HEK293 (cell line): ENCODE data around the gene GM2A.

ENCODE experiments used
- BCL11A ChIP-seq: fragments of 450-650 bp; formaldehyde crosslinking; IDR thresholded peaks from 2 replicates; pipeline ENCODE4 v1.5.1; 2016; ENCODE audit warnings: low read depth, missing biosample characterization, missing genetic modification characterization
- CTCF ChIP-seq: fragments of 450-650 bp; formaldehyde crosslinking; IDR thresholded peaks from 2 replicates; pipeline ENCODE4 v1.5.1; 2016; ENCODE audit warnings: missing biosample characterization, missing genetic modification characterization
- GLI4 ChIP-seq: fragments of 450-650 bp; formaldehyde crosslinking; IDR thresholded peaks from 2 replicates; pipeline ENCODE4 v1.5.1; 2016; ENCODE audit warnings: missing biosample characterization, missing genetic modification characterization
- RBAK ChIP-seq: fragments of 450-650 bp; formaldehyde crosslinking; IDR thresholded peaks from 2 replicates; pipeline ENCODE4 v1.5.1; 2016; ENCODE audit warnings: missing biosample characterization, missing genetic modification characterization
- SP2 ChIP-seq: fragments of 450-650 bp; formaldehyde crosslinking; IDR thresholded peaks from 2 replicates; pipeline ENCODE4 v1.5.1; 2016; ENCODE audit warnings: missing biosample characterization, missing genetic modification characterization
- TRIM28 ChIP-seq: IDR thresholded peaks from 2 replicates; pipeline ENCODE4 v1.6.1; 2011; ENCODE audit warnings: low read length, control low read depth, borderline replicate concordance
- YY1 ChIP-seq: fragments of 450-650 bp; formaldehyde crosslinking; IDR thresholded peaks from 2 replicates; pipeline ENCODE4 v1.5.1; 2018; ENCODE audit warnings: missing biosample characterization, missing genetic modification characterization
- ZFP3 ChIP-seq: fragments of 450-650 bp; formaldehyde crosslinking; IDR thresholded peaks from 2 replicates; pipeline ENCODE4 v1.5.1; 2016; ENCODE audit warnings: low read depth, missing biosample characterization, missing genetic modification characterization
- ZNF10 ChIP-seq: fragments of 450-650 bp; formaldehyde crosslinking; IDR thresholded peaks from 2 replicates; pipeline ENCODE4 v1.5.1; 2017; ENCODE audit warnings: missing biosample characterization, missing genetic modification characterization
- ZNF148 ChIP-seq: fragments of 450-650 bp; formaldehyde crosslinking; IDR thresholded peaks from 2 replicates; pipeline ENCODE4 v1.5.0; 2017; ENCODE audit warnings: missing biosample characterization, missing genetic modification characterization, borderline replicate concordance
- ZNF302 ChIP-seq: fragments of 450-650 bp; formaldehyde crosslinking; IDR thresholded peaks from 2 replicates; pipeline ENCODE4 v1.5.1; 2016; ENCODE audit warnings: missing biosample characterization, missing genetic modification characterization, low read depth
- ZNF324 ChIP-seq: fragments of 450-650 bp; formaldehyde crosslinking; IDR thresholded peaks from 2 replicates; pipeline ENCODE4 v1.5.1; 2016; ENCODE audit warnings: missing biosample characterization, missing genetic modification characterization
- ZNF416 ChIP-seq: fragments of 450-650 bp; formaldehyde crosslinking; IDR thresholded peaks from 2 replicates; pipeline ENCODE4 v1.5.1; 2016; ENCODE audit warnings: missing biosample characterization, missing genetic modification characterization
- ZNF777 ChIP-seq: fragments of 450-650 bp; formaldehyde crosslinking; IDR thresholded peaks from 2 replicates; pipeline ENCODE4 v1.5.1; 2017; ENCODE audit warnings: missing biosample characterization, missing genetic modification characterization, borderline replicate concordance

- TF ChIP-seq CTCF (tag by site-specific recombination): no peak
- TF ChIP-seq ZNF777 (tag by site-specific recombination): no peak
- TF ChIP-seq ZNF324 (tag by site-specific recombination): no peak
- TF ChIP-seq ZNF148: no peak
- TF ChIP-seq GLI4 (tag by site-specific recombination): no peak
- no peak for TF ChIP-seq YY1 (tag by site-specific recombination)
- no peak for TF ChIP-seq BCL11A (tag by site-specific recombination)
- no peak for TF ChIP-seq ZNF416 (tag by site-specific recombination)
- no peak for TF ChIP-seq RBAK (tag by site-specific recombination)
- no peak for TF ChIP-seq TRIM28
- no peak for TF ChIP-seq ZFP3 (tag by site-specific recombination)
- TF ChIP-seq ZNF302 (tag by site-specific recombination): no peak
- no peak for TF ChIP-seq ZNF10 (tag by site-specific recombination)
- TF ChIP-seq SP2 (tag by site-specific recombination): no peak
Observed at GRCh38 chr5:151222790-151223446, 30.1 kb upstream of the GM2A start.
